NCI-H1092 treated with DMSO at 0.1 percent for 48 hours (cell line): Measurements from ENCODE around the gene PTPN12.
"Not testable (repeated sequence)": the region's sequence is repeated elsewhere in the genome, so short reads cannot be mapped to it uniquely, and the experiment has no call there.

Source experiments
- DNase-seq: peaks from one replicate; lab custom pipeline; 2025; lab: John Stamatoyannopoulos, UW

PTPN12 gene

GRCh38 chr7:77537136-77537777 lies at the start of gene PTPN12:
Gene PTPN12 (plus strand): TSS chr7:77537295. CDS start chr7:77537547, 252 bp downstream.
- peak; percentile 92 for DNase-seq

GRCh38 chr7:77488986-77489385 lies 48.1 kb upstream of the PTPN12 start:
- DNase-seq, result no peak

- DNase-seq, result peak; percentile 77
These were observed 40.0 kb upstream of the PTPN12 start for GRCh38 chr7:77497079-77497478.

- no peak for DNase-seq
These were observed 38.3 kb upstream of the PTPN12 start for GRCh38 chr7:77498659-77499379.

- DNase-seq, result no peak
These were observed 35.9 kb upstream of the PTPN12 start for GRCh38 chr7:77501192-77501515.

GRCh38 chr7:77504951-77505350 lies 32.1 kb upstream of the PTPN12 start:
- no peak for DNase-seq

- no peak for DNase-seq
These were observed 30.2 kb upstream of the PTPN12 start for GRCh38 chr7:77506899-77507298.

- DNase-seq, result not testable (repeated sequence)
These were observed 24.0 kb upstream of the PTPN12 start for GRCh38 chr7:77513002-77513670.

GRCh38 chr7:77516085-77516484 lies 21.0 kb upstream of the PTPN12 start:
- DNase-seq, result no peak

GRCh38 chr7:77520261-77520660 lies 16.8 kb upstream of the PTPN12 start:
- DNase-seq, result no peak

GRCh38 chr7:77521537-77521936 lies 15.6 kb upstream of the PTPN12 start:
- DNase-seq, result not testable (repeated sequence)

- no peak for DNase-seq
These were observed 12.4 kb upstream of the PTPN12 start for GRCh38 chr7:77524731-77525130.

GRCh38 chr7:77525231-77525630 lies 11.9 kb upstream of the PTPN12 start:
- DNase-seq, result no peak

GRCh38 chr7:77528368-77528767 lies 8.7 kb upstream of the PTPN12 start:
- no peak for DNase-seq

- no peak for DNase-seq
These were observed 7.8 kb upstream of the PTPN12 start for GRCh38 chr7:77529279-77529678.

- no peak for DNase-seq
These were observed 6.1 kb upstream of the PTPN12 start for GRCh38 chr7:77531038-77531437.

GRCh38 chr7:77532247-77532646 lies 4.8 kb upstream of the PTPN12 start:
- DNase-seq, result no peak

- DNase-seq, result not testable (repeated sequence)
These were observed 4.4 kb upstream of the PTPN12 start for GRCh38 chr7:77532732-77533131.

- not testable (repeated sequence) for DNase-seq
These were observed 3.0 kb upstream of the PTPN12 start for GRCh38 chr7:77534046-77534445.

- no peak for DNase-seq
These were observed 1.1 kb upstream of the PTPN12 start for GRCh38 chr7:77536017-77536412.

GRCh38 chr7:77536413-77537135 lies 521 bp upstream of the PTPN12 start:
- DNase-seq, result peak; percentile 96

- peak; percentile 67 for DNase-seq
These were observed 734 bp downstream of the PTPN12 start for GRCh38 chr7:77537778-77538280.
